ENCODE results near the gene ALDH3B1. TPM values are rescaled to one million over a fixed set of nuclear protein-coding genes. Genes with fewer than 3 reads are reported as not detected.

ALDH3B1 gene
- polyA plus RNA-seq, 1 donor (not counting 4 experiments of a cell fraction or from before 2014, with no cell fraction given), result 0.16 TPM

- H3K4me2 ChIP-seq (ENCODE audit: control insufficient read depth, extremely low read depth, insufficient read depth, low read depth, low read length), result no peak overlapping the region
- no peak overlapping the region for H2AFZ ChIP-seq (ENCODE audit: control insufficient read depth, low read length)
- no peak overlapping the region for H3K27ac ChIP-seq (ENCODE audit: control insufficient read depth, insufficient read depth, low read length)
- DNase-seq (ENCODE audit: low read depth, low spot score) (no peak), FAIRE-seq (no peak)
- H4K20me1 ChIP-seq (ENCODE audit: control insufficient read depth, extremely low read depth, insufficient read depth, low read length), result no peaks in the 10 kb centered on the region
- H3K9me3 ChIP-seq (ENCODE audit: control insufficient read depth, low read depth, low read length), result no peaks in the 10 kb centered on the region
- H3K79me2 ChIP-seq (ENCODE audit: control insufficient read depth, insufficient read depth, low read length), result no peaks in the 10 kb centered on the region
- no peak overlapping the region for H3K9ac ChIP-seq (ENCODE audit: control insufficient read depth, extremely low read depth, insufficient read depth, low read length)
- dilution Hi-C loops (cut with MboI; ENCODE audit: extremely low pct_ligation_motif_present, low sequenced_read_pairs), result no loop called here
- peaks cover 0 to 4% of the 10 kb centered on the region in 2 experiments for H3K36me3 ChIP-seq (ENCODE audit: control insufficient read depth in 2 of 2, extremely low read depth in 1 of 2, insufficient read depth in 2 of 2, low read length in 2 of 2)
- no peaks in the 10 kb centered on the region for H3K4me1 ChIP-seq (ENCODE audit: control insufficient read depth, extremely low read depth, insufficient read depth, low read length)
- H3K9me1 ChIP-seq (ENCODE audit: control insufficient read depth, extremely low read depth, insufficient read depth, low read length), result no peaks in the 10 kb centered on the region
- no peak overlapping the region for H3K4me3 ChIP-seq (ENCODE audit: control insufficient read depth in 2 of 3, extremely low read depth in 1 of 3, insufficient read depth in 2 of 3, low read depth in 1 of 3, low read length in 3 of 3)
- no peaks in the 10 kb centered on the region for H3K27me3 ChIP-seq (ENCODE audit: control insufficient read depth, extremely low read depth, insufficient read depth, low read length)
- no peak for TF ChIP-seq CTCF (optimal IDR thresholded peaks at IDR 0.05 in 1 of 3, IDR thresholded peaks at IDR 0.05 in 1 of 3, conservative IDR thresholded peaks at IDR 0.05 in 1 of 3; ENCODE audit: extremely low read depth in 1 of 3, insufficient read depth in 2 of 3, low read length in 3 of 3)
- TF ChIP-seq EZH2 (IDR thresholded peaks at IDR 0.05; ENCODE audit: low read length), result no peak
Measured at GRCh38 chr11:68056317-68057285, 46.5 kb downstream of the ALDH3B1 start.

GRCh38 chr11:68057807-68058206 is 47.7 kb downstream of the ALDH3B1 start:
- H3K27me3 ChIP-seq (ENCODE audit: control insufficient read depth, extremely low read depth, insufficient read depth, low read length), result no peaks in the 10 kb centered on the region
- no peak overlapping the region for H3K4me3 ChIP-seq (ENCODE audit: control insufficient read depth in 2 of 3, extremely low read depth in 1 of 3, insufficient read depth in 2 of 3, low read depth in 1 of 3, low read length in 3 of 3)
- DNase-seq (ENCODE audit: low read depth, low spot score), result no peak
- H4K20me1 ChIP-seq (ENCODE audit: control insufficient read depth, extremely low read depth, insufficient read depth, low read length), result no peaks in the 10 kb centered on the region
- H3K4me2 ChIP-seq (ENCODE audit: control insufficient read depth, extremely low read depth, insufficient read depth, low read depth, low read length), result no peak overlapping the region
- FAIRE-seq, result no peak
- TF ChIP-seq EZH2 (IDR thresholded peaks at IDR 0.05; ENCODE audit: low read length) (no peak), CTCF (optimal IDR thresholded peaks at IDR 0.05 in 1 of 3, IDR thresholded peaks at IDR 0.05 in 1 of 3, conservative IDR thresholded peaks at IDR 0.05 in 1 of 3; ENCODE audit: extremely low read depth in 1 of 3, insufficient read depth in 2 of 3, low read length in 3 of 3) (no peak)
- no peaks in the 10 kb centered on the region for H3K9me3 ChIP-seq (ENCODE audit: control insufficient read depth, low read depth, low read length)
- no peak overlapping the region for H2AFZ ChIP-seq (ENCODE audit: control insufficient read depth, low read length)
- H3K79me2 ChIP-seq (ENCODE audit: control insufficient read depth, insufficient read depth, low read length), result no peaks in the 10 kb centered on the region
- no peaks in the 10 kb centered on the region for H3K36me3 ChIP-seq (ENCODE audit: control insufficient read depth in 2 of 2, extremely low read depth in 1 of 2, insufficient read depth in 2 of 2, low read length in 2 of 2)
- dilution Hi-C loops (cut with MboI; ENCODE audit: extremely low pct_ligation_motif_present, low sequenced_read_pairs), result no loop called here
- no peaks in the 10 kb centered on the region for H3K9me1 ChIP-seq (ENCODE audit: control insufficient read depth, extremely low read depth, insufficient read depth, low read length)
- no peak overlapping the region for H3K9ac ChIP-seq (ENCODE audit: control insufficient read depth, extremely low read depth, insufficient read depth, low read length)
- H3K4me1 ChIP-seq (ENCODE audit: control insufficient read depth, extremely low read depth, insufficient read depth, low read length), result no peaks in the 10 kb centered on the region
- H3K27ac ChIP-seq (ENCODE audit: control insufficient read depth, insufficient read depth, low read length), result no peak overlapping the region
